ENCODE data around the gene FAM227B. TPM values are rescaled to one million over a fixed set of nuclear protein-coding genes. Genes with fewer than 3 reads are reported as not detected.

The FAM227B gene
- total and polyA plus RNA-seq, 3 donors from 2014 or later, result 19.0 to 36.4 (median 28.3) TPM

GRCh38 chr15:49423901-49424550 is 196.6 kb downstream of the FAM227B start:
- TF ChIP-seq POLR2A (IDR thresholded peaks at IDR 0.05), result no peak
- TF ChIP-seq CTCF (IDR thresholded peaks at IDR 0.05), result no peak
- Histone ChIP-seq H3K27ac (no peak overlapping the region), H3K4me1 (no peaks in the 10 kb centered on the region), H3K36me3 (ENCODE audit: low read depth, missing control alignments) (no peaks in the 10 kb centered on the region), H3K27me3 (no peaks in the 10 kb centered on the region), H3K4me3 (peak overlapping the region; percentile 10 to 11), H3K9me3 (no peaks in the 10 kb centered on the region)
- 60 to 68% methylated on average over 6 of the region's 6 CpGs for WGBS, 2 donors
- no peak for DNase-seq
- intact Hi-C loops (cut with DNase I; ENCODE audit: low total_unique reads), result no loop called here

GRCh38 chr15:49423021-49423420 is 197.6 kb downstream of the FAM227B start, which contains the start of gene FGF7:
Gene FGF7 (plus strand): TSS chr15:49423242. CDS start chr15:49424298, 1,056 bp downstream.
- Histone ChIP-seq H3K9me3 (no peaks in the 10 kb centered on the region), H3K4me1 (no peaks in the 10 kb centered on the region), H3K36me3 (ENCODE audit: low read depth, missing control alignments) (no peaks in the 10 kb centered on the region), H3K4me3 (peak within 1 kb of the TSS; percentile 10 to 11), H3K27me3 (no peaks in the 10 kb centered on the region), H3K27ac (no peak within 1 kb of the TSS)
- no peak for DNase-seq
- intact Hi-C loops (cut with DNase I; ENCODE audit: low total_unique reads), result no loop called here
- no peak for TF ChIP-seq POLR2A (IDR thresholded peaks at IDR 0.05)
- no peak for TF ChIP-seq CTCF (IDR thresholded peaks at IDR 0.05)
- WGBS, 2 donors, result 37 to 50% methylated on average over 4 of the region's 4 CpGs

GRCh38 chr15:49421991-49422390 is 198.6 kb downstream of the FAM227B start:
- no peaks in the 10 kb centered on the region for H3K9me3 ChIP-seq
- DNase-seq, result peak; percentile 26
- H3K27me3 ChIP-seq, result no peaks in the 10 kb centered on the region
- no peak overlapping the region for H3K4me3 ChIP-seq
- H3K4me1 ChIP-seq, result no peaks in the 10 kb centered on the region
- TF ChIP-seq CTCF (IDR thresholded peaks at IDR 0.05), result peak; percentile 76 to 89 (median 85)
- TF ChIP-seq POLR2A (IDR thresholded peaks at IDR 0.05), result no peak
- H3K27ac ChIP-seq, result no peak overlapping the region
- intact Hi-C loops (cut with DNase I; ENCODE audit: low total_unique reads), result no loop called here
- no peaks in the 10 kb centered on the region for H3K36me3 ChIP-seq (ENCODE audit: low read depth, missing control alignments)
- 46 to 58% methylated on average over 9 of the region's 9 CpGs for WGBS, 2 donors

- intact Hi-C loops (cut with DNase I; ENCODE audit: low total_unique reads), result no loop called here
- 82 to 91% methylated on average over 1 of the region's 1 CpG for WGBS, 2 donors
- H3K27ac ChIP-seq, result no peak overlapping the region
- no peaks in the 10 kb centered on the region for H3K27me3 ChIP-seq
- H3K4me1 ChIP-seq, result no peaks in the 10 kb centered on the region
- TF ChIP-seq CTCF (IDR thresholded peaks at IDR 0.05) (no peak), POLR2A (IDR thresholded peaks at IDR 0.05) (no peak)
- no peak overlapping the region for H3K4me3 ChIP-seq
- H3K9me3 ChIP-seq, result no peaks in the 10 kb centered on the region
- DNase-seq, result no peak
- H3K36me3 ChIP-seq (ENCODE audit: low read depth, missing control alignments), result no peaks in the 10 kb centered on the region
These were observed 201.8 kb downstream of the FAM227B start for GRCh38 chr15:49418811-49419210.

- no peak overlapping the region for H3K27ac ChIP-seq
- H3K4me1 ChIP-seq, result no peaks in the 10 kb centered on the region
- no peak for DNase-seq
- WGBS, 2 donors, result 88 to 90% methylated on average over 1 of the region's 1 CpG
- H3K9me3 ChIP-seq, result no peaks in the 10 kb centered on the region
- H3K4me3 ChIP-seq, result no peak overlapping the region
- no peak for TF ChIP-seq CTCF (IDR thresholded peaks at IDR 0.05)
- no peak for TF ChIP-seq POLR2A (IDR thresholded peaks at IDR 0.05)
- H3K27me3 ChIP-seq, result no peaks in the 10 kb centered on the region
- intact Hi-C loops (cut with DNase I; ENCODE audit: low total_unique reads), result no loop called here
- no peaks in the 10 kb centered on the region for H3K36me3 ChIP-seq (ENCODE audit: low read depth, missing control alignments)
These were observed 205.0 kb downstream of the FAM227B start for GRCh38 chr15:49415638-49416037.

Data from testis (tissue), 3 donors.